ENCODE results near the gene MBD3L1.

The MBD3L1 gene

GRCh38 chr19:8880868-8881488 is 48.8 kb downstream of the MBD3L1 start:
- H3K4me1 ChIP-seq (ENCODE audit: control insufficient read depth, insufficient read depth, low read length) = no peaks in the 10 kb centered on the region
- H3K4me3 ChIP-seq (ENCODE audit: low read depth, low read length) = no peak overlapping the region
- no peaks in the 10 kb centered on the region; the same call in 1 of the 2 replicates for H3K27me3 ChIP-seq (ENCODE audit: control insufficient read depth, insufficient read depth, low read length)
- no peak overlapping the region for H3K9ac ChIP-seq (ENCODE audit: low read length)
- H3K27ac ChIP-seq (ENCODE audit: low read depth, low read length) = no peak overlapping the region
- H3K9me3 ChIP-seq (ENCODE audit: control insufficient read depth, insufficient read depth, low read depth, low read length) = peaks cover 79% of the 10 kb centered on the region; the same call in 1 of the 2 replicates
- H3K36me3 ChIP-seq (ENCODE audit: control insufficient read depth, insufficient read depth, low read length) = no peaks in the 10 kb centered on the region

GRCh38 chr19:8881512-8881911 is 49.3 kb downstream of the MBD3L1 start:
- H3K4me3 ChIP-seq (ENCODE audit: low read depth, low read length) = no peak overlapping the region
- no peak overlapping the region for H3K27ac ChIP-seq (ENCODE audit: low read depth, low read length)
- peaks cover 82% of the 10 kb centered on the region; the same call in 1 of the 2 replicates for H3K9me3 ChIP-seq (ENCODE audit: control insufficient read depth, insufficient read depth, low read depth, low read length)
- no peaks in the 10 kb centered on the region; the same call in 1 of the 2 replicates for H3K27me3 ChIP-seq (ENCODE audit: control insufficient read depth, insufficient read depth, low read length)
- H3K4me1 ChIP-seq (ENCODE audit: control insufficient read depth, insufficient read depth, low read length) = no peaks in the 10 kb centered on the region
- no peak overlapping the region for H3K9ac ChIP-seq (ENCODE audit: low read length)
- no peaks in the 10 kb centered on the region for H3K36me3 ChIP-seq (ENCODE audit: control insufficient read depth, insufficient read depth, low read length)

GRCh38 chr19:8884416-8884815 is 52.2 kb downstream of the MBD3L1 start:
- Histone ChIP-seq H3K9me3 (ENCODE audit: control insufficient read depth, insufficient read depth, low read depth, low read length) (peaks cover 91% of the 10 kb centered on the region; the same call in 1 of the 2 replicates), H3K36me3 (ENCODE audit: control insufficient read depth, insufficient read depth, low read length) (no peaks in the 10 kb centered on the region), H3K27me3 (ENCODE audit: control insufficient read depth, insufficient read depth, low read length) (peaks cover 2% of the 10 kb centered on the region; the same call in 1 of the 2 replicates)

GRCh38 chr19:8887364-8887763 is 55.2 kb downstream of the MBD3L1 start:
- Histone ChIP-seq H3K4me1 (ENCODE audit: control insufficient read depth, insufficient read depth, low read length) (no peaks in the 10 kb centered on the region), H3K4me3 (ENCODE audit: low read depth, low read length) (no peak overlapping the region), H3K36me3 (ENCODE audit: control insufficient read depth, insufficient read depth, low read length) (no peaks in the 10 kb centered on the region), H3K27me3 (ENCODE audit: control insufficient read depth, insufficient read depth, low read length) (peaks cover 7% of the 10 kb centered on the region; the same call in 1 of the 2 replicates), H3K27ac (ENCODE audit: low read depth, low read length) (no peak overlapping the region), H3K9me3 (ENCODE audit: control insufficient read depth, insufficient read depth, low read depth, low read length) (peaks cover 86% of the 10 kb centered on the region; the same call in 1 of the 2 replicates), H3K9ac (ENCODE audit: low read length) (no peak overlapping the region)

More at GRCh38 chr19:8884416-8884815, 52.2 kb downstream of the MBD3L1 start:
- Histone ChIP-seq H3K9ac (ENCODE audit: low read length) (no peak overlapping the region), H3K4me3 (ENCODE audit: low read depth, low read length) (no peak overlapping the region), H3K4me1 (ENCODE audit: control insufficient read depth, insufficient read depth, low read length) (no peaks in the 10 kb centered on the region), H3K27ac (ENCODE audit: low read depth, low read length) (no peak overlapping the region)

GRCh38 chr19:8890260-8890659 is 58.1 kb downstream of the MBD3L1 start:
- no peak overlapping the region for H3K9ac ChIP-seq (ENCODE audit: low read length)
- peaks cover 7% of the 10 kb centered on the region; the same call in 1 of the 2 replicates for H3K27me3 ChIP-seq (ENCODE audit: control insufficient read depth, insufficient read depth, low read length)
- H3K9me3 ChIP-seq (ENCODE audit: control insufficient read depth, insufficient read depth, low read depth, low read length) = peaks cover 85% of the 10 kb centered on the region; the same call in 1 of the 2 replicates
- no peaks in the 10 kb centered on the region for H3K4me1 ChIP-seq (ENCODE audit: control insufficient read depth, insufficient read depth, low read length)
- no peak overlapping the region for H3K27ac ChIP-seq (ENCODE audit: low read depth, low read length)
- H3K36me3 ChIP-seq (ENCODE audit: control insufficient read depth, insufficient read depth, low read length) = no peaks in the 10 kb centered on the region
- H3K4me3 ChIP-seq (ENCODE audit: low read depth, low read length) = no peak overlapping the region
